Measurements from ENCODE around the gene GALT. TPM values are rescaled to one million over a fixed set of nuclear protein-coding genes. Genes with fewer than 3 reads are reported as not detected.
"Not testable (repeated sequence)": the region's sequence is repeated elsewhere in the genome, so short reads cannot be mapped to it uniquely, and the experiment has no call there.

Gene GALT
- total RNA-seq, 1 donor from 2014 or later: 48.9 TPM

GRCh38 chr9:34624475-34625185 is 21.8 kb upstream of the GALT start:
- intact Hi-C loops (cut with DNase I): no loop called here
- no peak for DNase-seq (ENCODE audit: low spot score)
- no peak for ATAC-seq

GRCh38 chr9:34625186-34625486 is 21.3 kb upstream of the GALT start:
- no peak for DNase-seq (ENCODE audit: low spot score)
- intact Hi-C loops (cut with DNase I): no loop called here
- no peak for ATAC-seq

- DNase-seq (ENCODE audit: low spot score): no peak
- no peak for ATAC-seq
- intact Hi-C loops (cut with DNase I): loop anchor here (2.0 kb wide), 1 partner anchor 15 kb away; the partner anchor contains the start of gene RPP25L
Measured at GRCh38 chr9:34627716-34628655, 18.5 kb upstream of the GALT start.

- intact Hi-C loops (cut with DNase I): loop anchor here (2.0 kb wide), 1 partner anchor 16 kb away; the partner anchor contains the start of gene RPP25L
- ATAC-seq (peak; percentile 21), DNase-seq (ENCODE audit: low spot score) (no peak)
Measured at GRCh38 chr9:34628656-34629490, 17.6 kb upstream of the GALT start, which contains the start of gene ARID3C. ARID3C (minus strand) TSS chr9:34629066; CDS start chr9:34628014, 1,052 bp downstream.

GRCh38 chr9:34629491-34629808 is 17.0 kb upstream of the GALT start:
- DNase-seq (ENCODE audit: low spot score) (no peak), ATAC-seq (no peak)
- intact Hi-C loops (cut with DNase I): loop anchor here (2.0 kb wide), 1 partner anchor 17 kb away; the partner anchor contains the start of gene RPP25L

GRCh38 chr9:34630402-34631154 is 15.9 kb upstream of the GALT start:
- DNase-seq (ENCODE audit: low spot score) (no peak), ATAC-seq (no peak)
- intact Hi-C loops (cut with DNase I): no loop called here

- intact Hi-C loops (cut with DNase I): no loop called here
Measured at GRCh38 chr9:34633166-34633565, 13.3 kb upstream of the GALT start.

GRCh38 chr9:34633851-34634550 is 12.5 kb upstream of the GALT start:
- intact Hi-C loops (cut with DNase I): no loop called here
- DNase-seq (ENCODE audit: low spot score) (peak; percentile 80), ATAC-seq (peak; percentile 48)

More at GRCh38 chr9:34633166-34633565, 13.3 kb upstream of the GALT start:
- ATAC-seq (no peak), DNase-seq (ENCODE audit: low spot score) (no peak)

- DNase-seq (ENCODE audit: low spot score): no peak
- intact Hi-C loops (cut with DNase I): no loop called here
- ATAC-seq: no peak
Measured at GRCh38 chr9:34634551-34635248, 11.8 kb upstream of the GALT start.

GRCh38 chr9:34635556-34635955 is 10.9 kb upstream of the GALT start:
- DNase-seq (ENCODE audit: low spot score) (no peak), ATAC-seq (no peak)
- intact Hi-C loops (cut with DNase I): no loop called here

GRCh38 chr9:34636791-34637355 is 9.6 kb upstream of the GALT start:
- DNase-seq (ENCODE audit: low spot score): peak; percentile 76
- ATAC-seq: no peak
- intact Hi-C loops (cut with DNase I): no loop called here

GRCh38 chr9:34637356-34638137 is 8.9 kb upstream of the GALT start, which contains the start of gene SIGMAR1:
SIGMAR1 (minus strand) TSS chr9:34637787; CDS start chr9:34637697, 90 bp downstream.
- ATAC-seq: peak; percentile 98
- intact Hi-C loops (cut with DNase I): no loop called here

GRCh38 chr9:34638138-34638445 is 8.4 kb upstream of the GALT start:
- no peak for ATAC-seq
- no peak for DNase-seq (ENCODE audit: low spot score)
- intact Hi-C loops (cut with DNase I): no loop called here

More at GRCh38 chr9:34637356-34638137, 8.9 kb upstream of the GALT start, which contains the start of gene SIGMAR1:
- DNase-seq (ENCODE audit: low spot score): peak; percentile 97

- intact Hi-C loops (cut with DNase I); DNase-seq (ENCODE audit: low spot score); ATAC-seq: not testable (repeated sequence)
Measured at GRCh38 chr9:34639322-34639721, 7.2 kb upstream of the GALT start.

GRCh38 chr9:34642679-34643078 is 3.8 kb upstream of the GALT start:
- intact Hi-C loops (cut with DNase I): no loop called here
- ATAC-seq (no peak), DNase-seq (ENCODE audit: low spot score) (no peak)

- intact Hi-C loops (cut with DNase I): no loop called here
- DNase-seq (ENCODE audit: low spot score) (no peak), ATAC-seq (no peak)
Measured at GRCh38 chr9:34644766-34645314, 1.6 kb upstream of the GALT start.
